Measurements from ENCODE around the gene PGM3. TPM values are rescaled to one million over a fixed set of nuclear protein-coding genes. Genes with fewer than 3 reads are reported as not detected.

The PGM3 gene
- total RNA-seq, 1 experiment from 2014 or later: 33.8 TPM

DNA sequence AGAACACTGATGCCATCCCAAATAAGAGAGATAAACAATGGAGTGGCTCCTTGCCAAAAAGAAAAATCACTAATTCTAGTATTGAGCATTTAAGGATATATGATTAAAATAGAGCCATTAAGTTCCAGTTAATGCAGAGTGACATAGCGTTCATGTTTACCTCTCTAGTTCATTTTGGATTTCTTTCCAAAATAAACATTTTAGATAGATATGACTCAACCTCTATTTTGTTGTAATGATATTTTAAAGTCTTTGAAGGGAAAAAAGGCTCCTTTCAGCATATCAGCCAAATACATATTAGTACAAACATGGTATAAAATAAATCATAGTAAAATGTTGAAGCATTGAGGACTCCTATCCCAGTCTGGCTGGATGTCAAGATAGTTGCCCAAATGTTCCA lies 33.5 kb upstream of the PGM3 start:
- no peak overlapping the region for H2AFZ ChIP-seq
- H4K20me1 ChIP-seq (ENCODE audit: insufficient read depth): no peaks in the 10 kb centered on the region
- no peaks in the 10 kb centered on the region for H3K36me3 ChIP-seq (ENCODE audit: low read depth)
- no peaks in the 10 kb centered on the region for H3K9me2 ChIP-seq (ENCODE audit: insufficient read depth)
- no peak overlapping the region for H3K4me3 ChIP-seq
- DNase-seq: no peak
- ChIA-PET CTCF (no interaction called here), POLR2A (ENCODE audit: unreplicated experiment) (interaction anchor here (0.6 kb wide), 1 partner anchor 1003 kb away, joined by 6 read pairs; no protein-coding TSS in a partner anchor)
- H3K27me3 ChIP-seq (ENCODE audit: insufficient read depth, low read depth): no peaks in the 10 kb centered on the region
- no peaks in the 10 kb centered on the region for H3K9me3 ChIP-seq (ENCODE audit: insufficient read depth, low read depth)
- no peak overlapping the region for H3K4me2 ChIP-seq
- H3K4me1 ChIP-seq (replicated peaks; ENCODE audit: insufficient read depth): no peaks in the 10 kb centered on the region
- peaks cover 10% of the 10 kb centered on the region for H3F3A ChIP-seq (ENCODE audit: insufficient read depth, low read depth)
- H3K27ac ChIP-seq: no peak overlapping the region
- no peaks in the 10 kb centered on the region for H3K79me2 ChIP-seq (ENCODE audit: low read depth)
- TF ChIP-seq, protein P1, sequence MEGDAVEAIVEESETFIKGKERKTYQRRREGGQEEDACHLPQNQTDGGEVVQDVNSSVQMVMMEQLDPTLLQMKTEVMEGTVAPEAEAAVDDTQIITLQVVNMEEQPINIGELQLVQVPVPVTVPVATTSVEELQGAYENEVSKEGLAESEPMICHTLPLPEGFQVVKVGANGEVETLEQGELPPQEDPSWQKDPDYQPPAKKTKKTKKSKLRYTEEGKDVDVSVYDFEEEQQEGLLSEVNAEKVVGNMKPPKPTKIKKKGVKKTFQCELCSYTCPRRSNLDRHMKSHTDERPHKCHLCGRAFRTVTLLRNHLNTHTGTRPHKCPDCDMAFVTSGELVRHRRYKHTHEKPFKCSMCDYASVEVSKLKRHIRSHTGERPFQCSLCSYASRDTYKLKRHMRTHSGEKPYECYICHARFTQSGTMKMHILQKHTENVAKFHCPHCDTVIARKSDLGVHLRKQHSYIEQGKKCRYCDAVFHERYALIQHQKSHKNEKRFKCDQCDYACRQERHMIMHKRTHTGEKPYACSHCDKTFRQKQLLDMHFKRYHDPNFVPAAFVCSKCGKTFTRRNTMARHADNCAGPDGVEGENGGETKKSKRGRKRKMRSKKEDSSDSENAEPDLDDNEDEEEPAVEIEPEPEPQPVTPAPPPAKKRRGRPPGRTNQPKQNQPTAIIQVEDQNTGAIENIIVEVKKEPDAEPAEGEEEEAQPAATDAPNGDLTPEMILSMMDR (conservative IDR thresholded peaks at IDR 0.05): no peak
- no peak for TF ChIP-seq EZH2 (IDR thresholded peaks at IDR 0.05; ENCODE audit: low read depth)
- intact Hi-C loops (cut with micrococcal nuclease; ENCODE audit: unreplicated experiment): loop anchor here (10.0 kb wide), 1 partner anchor 168 kb away; no protein-coding TSS in a partner anchor
- no TSS peak for BruUV-seq (replicated peaks)

DNA sequence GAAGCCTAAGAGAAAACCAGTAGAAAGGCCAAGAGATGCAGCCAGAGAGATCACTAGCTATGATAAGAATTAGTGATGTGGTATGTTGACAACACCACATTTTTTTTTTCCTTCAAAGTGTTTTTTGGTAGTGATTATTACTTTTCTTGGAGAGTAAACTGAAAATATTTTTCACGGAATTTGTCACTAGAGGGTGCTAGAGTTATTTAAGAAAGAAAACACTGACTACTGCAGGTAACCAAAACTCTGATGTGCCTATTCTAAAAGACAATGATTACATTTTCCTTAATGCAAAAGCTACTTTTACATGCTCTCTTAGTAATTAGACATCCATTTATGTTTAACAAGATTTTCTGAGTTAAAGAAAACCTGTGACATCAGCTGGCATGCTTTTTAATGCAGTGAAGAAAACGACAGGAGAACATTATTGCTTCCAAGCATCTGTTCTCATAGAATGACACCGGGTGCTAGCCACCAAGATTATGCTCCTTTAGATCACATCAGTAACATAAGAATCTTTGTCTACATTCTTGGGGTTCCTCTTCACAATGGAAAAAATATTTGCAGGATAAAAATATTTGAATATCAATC lies 28.9 kb upstream of the PGM3 start:
- no peak overlapping the region for H3K27ac ChIP-seq
- H3K36me3 ChIP-seq (ENCODE audit: low read depth): no peaks in the 10 kb centered on the region
- no peak overlapping the region for H3K4me3 ChIP-seq
- no peak for DNase-seq
- BruUV-seq (replicated peaks): no TSS peak
- ChIA-PET CTCF (interaction anchor here (0.6 to 1.8 kb wide), 6 partner anchors 24 to 961 kb away, joined by 3 to 13 read pairs (median 4); no protein-coding TSS in a partner anchor), POLR2A (ENCODE audit: unreplicated experiment) (no interaction called here)
- no peak overlapping the region for H2AFZ ChIP-seq
- H3K4me2 ChIP-seq: no peak overlapping the region
- no peaks in the 10 kb centered on the region for H3K27me3 ChIP-seq (ENCODE audit: insufficient read depth, low read depth)
- H3K9me2 ChIP-seq (ENCODE audit: insufficient read depth): no peaks in the 10 kb centered on the region
- no peaks in the 10 kb centered on the region for H4K20me1 ChIP-seq (ENCODE audit: insufficient read depth)
- no peaks in the 10 kb centered on the region for H3K9me3 ChIP-seq (ENCODE audit: insufficient read depth, low read depth)
- peaks cover 6% of the 10 kb centered on the region for H3F3A ChIP-seq (ENCODE audit: insufficient read depth, low read depth)
- H3K79me2 ChIP-seq (ENCODE audit: low read depth): no peaks in the 10 kb centered on the region
- TF ChIP-seq EZH2 (IDR thresholded peaks at IDR 0.05; ENCODE audit: low read depth): no peak
- TF ChIP-seq, protein P1 (conservative IDR thresholded peaks at IDR 0.05): peak; percentile 61
- no peaks in the 10 kb centered on the region for H3K4me1 ChIP-seq (replicated peaks; ENCODE audit: insufficient read depth)
- intact Hi-C loops (cut with micrococcal nuclease; ENCODE audit: unreplicated experiment): loop anchor here (1.0 to 10.0 kb wide), 3 partner anchors 155 to 290 kb away; partner anchors contain the start of genes DOP1A and PRSS35

DNA sequence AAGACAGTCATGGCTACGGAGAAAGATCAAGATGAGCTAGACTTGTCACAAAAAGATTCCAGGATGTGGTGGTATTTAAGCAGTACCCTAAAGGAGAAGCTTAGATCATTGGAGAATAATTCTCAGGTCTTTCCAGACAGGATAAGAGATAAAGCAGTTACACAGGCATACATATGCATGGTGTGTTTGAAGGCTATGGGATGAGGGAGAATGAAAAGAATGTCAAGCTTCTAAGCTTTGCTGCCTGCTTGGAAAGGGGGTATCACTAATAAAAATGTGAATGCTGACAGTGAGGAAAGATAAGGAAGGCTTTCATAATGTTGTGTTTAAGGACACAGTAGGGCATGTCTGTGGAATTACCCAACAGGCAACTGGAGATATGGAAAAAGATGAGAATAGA lies 28.2 kb upstream of the PGM3 start:
- H3F3A ChIP-seq (ENCODE audit: insufficient read depth, low read depth): peaks cover 9% of the 10 kb centered on the region
- POLR2A ChIA-PET (ENCODE audit: unreplicated experiment): interaction anchor here (0.6 kb wide), 1 partner anchor 153 kb away, joined by 3 read pairs; no protein-coding TSS in a partner anchor
- no peaks in the 10 kb centered on the region for H3K9me3 ChIP-seq (ENCODE audit: insufficient read depth, low read depth)
- H3K79me2 ChIP-seq (ENCODE audit: low read depth): no peaks in the 10 kb centered on the region
- H2AFZ ChIP-seq: no peak overlapping the region
- no peak overlapping the region for H3K4me2 ChIP-seq
- no peaks in the 10 kb centered on the region for H3K27me3 ChIP-seq (ENCODE audit: insufficient read depth, low read depth)
- BruUV-seq (replicated peaks): no TSS peak
- no peak overlapping the region for H3K27ac ChIP-seq
- TF ChIP-seq, protein P1 (conservative IDR thresholded peaks at IDR 0.05): no peak
- no peak for TF ChIP-seq EZH2 (IDR thresholded peaks at IDR 0.05; ENCODE audit: low read depth)
- no peak overlapping the region for H3K4me3 ChIP-seq
- H3K9me2 ChIP-seq (ENCODE audit: insufficient read depth): no peaks in the 10 kb centered on the region
- H3K4me1 ChIP-seq (replicated peaks; ENCODE audit: insufficient read depth): no peaks in the 10 kb centered on the region
- intact Hi-C loops (cut with micrococcal nuclease; ENCODE audit: unreplicated experiment): loop anchor here (10.0 kb wide), 1 partner anchor 174 kb away; no protein-coding TSS in a partner anchor
- no peaks in the 10 kb centered on the region for H3K36me3 ChIP-seq (ENCODE audit: low read depth)
- CTCF ChIA-PET: interaction anchor here (1.8 kb wide), 1 partner anchor 284 kb away, joined by 4 read pairs; no protein-coding TSS in a partner anchor
- no peak for DNase-seq
- no peaks in the 10 kb centered on the region for H4K20me1 ChIP-seq (ENCODE audit: insufficient read depth)

All from PC-9 (cell line).